GM21529 (cell line): Measurements from ENCODE around the gene HSPB8.
"Not testable (repeated sequence)": the region's sequence is repeated elsewhere in the genome, so short reads cannot be mapped to it uniquely, and the experiment has no call there.

Source experiments
- ATAC-seq: cut with Tn5 transposase; IDR thresholded peaks from one replicate; pipeline ENCODE4 v1.9.1; 2021; ENCODE audit not compliant: unreplicated experiment

Gene HSPB8

DNA sequence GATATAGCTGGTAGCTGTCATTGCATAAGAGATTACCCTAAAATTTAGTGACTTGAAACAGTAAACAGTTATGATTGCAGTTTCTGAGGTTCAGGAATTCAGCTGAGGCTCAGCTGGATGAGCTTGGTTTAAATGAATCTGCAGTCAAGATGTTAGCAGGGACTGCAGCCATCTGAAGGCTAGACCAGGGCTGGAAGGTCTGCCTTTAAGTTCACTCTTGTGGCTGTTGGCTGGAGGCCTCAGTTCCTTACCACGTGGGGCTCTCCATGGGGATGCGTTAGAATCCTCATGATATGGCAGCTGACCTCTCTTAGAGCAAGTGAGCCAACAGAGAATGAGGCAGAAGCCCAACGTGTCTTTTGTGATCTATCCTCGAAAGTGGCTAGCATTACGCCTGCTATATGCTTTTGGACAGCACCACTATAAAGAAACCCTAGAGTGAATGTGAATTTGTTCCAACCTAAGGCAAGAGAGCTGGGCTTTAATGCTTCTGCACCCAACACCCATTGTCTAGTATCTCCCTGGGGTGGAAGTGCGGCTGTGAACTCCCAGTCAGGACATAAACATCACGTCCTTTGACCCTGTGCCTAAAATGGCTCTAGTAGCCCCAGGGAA, 26.0 kb downstream of the HSPB8 start:
- no peak for ATAC-seq

DNA sequence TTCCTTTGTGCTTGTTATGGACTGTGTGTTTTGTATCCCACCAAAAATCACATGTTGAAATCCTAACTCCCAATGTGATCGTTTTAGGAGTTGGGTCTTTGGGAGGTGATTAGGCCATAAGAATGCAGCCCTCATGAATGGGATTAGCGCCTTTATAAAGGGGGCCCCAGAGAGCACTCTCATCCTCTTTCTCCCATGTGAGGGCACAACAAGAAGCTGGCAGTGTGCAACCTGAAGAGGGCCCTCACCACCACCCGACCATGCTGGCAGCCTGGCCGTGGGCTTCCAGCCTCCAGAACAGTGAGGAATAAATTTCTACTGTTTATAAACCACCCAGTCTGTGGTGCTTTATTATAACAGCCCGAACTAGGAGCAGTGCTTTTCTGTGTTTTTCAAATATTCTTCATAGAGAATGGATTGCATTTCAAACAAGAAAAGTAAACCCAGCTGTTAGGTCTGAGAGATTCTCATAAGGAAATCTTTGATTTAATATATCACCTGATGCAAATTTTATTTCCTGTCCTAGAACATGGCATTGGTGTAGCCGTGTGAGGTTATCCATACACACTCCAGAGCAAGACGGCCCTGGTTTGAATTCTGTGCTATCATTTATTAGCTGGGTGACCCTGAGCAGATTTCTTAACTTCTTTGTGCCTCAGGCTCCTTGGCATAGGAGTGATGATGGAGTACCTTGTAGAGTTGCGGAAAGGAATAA, 27.8 kb downstream of the HSPB8 start:
- no peak for ATAC-seq

DNA sequence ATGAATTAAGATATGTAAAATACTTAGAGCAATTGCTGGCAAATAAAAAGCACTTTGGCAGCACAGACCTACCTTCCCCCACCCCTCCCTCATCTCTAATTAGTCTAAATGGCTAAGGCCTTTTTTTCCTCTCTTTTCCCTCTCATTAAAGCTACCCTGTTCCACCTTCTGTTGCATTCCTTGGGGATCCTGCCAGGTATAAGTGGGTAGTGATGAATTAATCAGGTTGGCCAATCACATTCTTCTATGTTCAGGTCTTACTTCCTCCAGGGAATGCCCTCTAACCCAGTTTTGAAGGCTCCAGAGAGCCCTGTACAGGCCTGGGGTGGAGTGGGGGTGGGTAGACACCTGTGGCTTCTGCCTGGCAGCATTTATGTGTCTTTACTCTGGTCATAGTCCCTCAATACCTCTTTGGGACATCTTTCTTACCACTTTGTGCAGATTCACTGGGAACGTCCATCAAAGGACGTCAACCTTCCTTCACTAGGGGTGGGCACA, 28.4 kb downstream of the HSPB8 start:
- ATAC-seq: no peak

DNA sequence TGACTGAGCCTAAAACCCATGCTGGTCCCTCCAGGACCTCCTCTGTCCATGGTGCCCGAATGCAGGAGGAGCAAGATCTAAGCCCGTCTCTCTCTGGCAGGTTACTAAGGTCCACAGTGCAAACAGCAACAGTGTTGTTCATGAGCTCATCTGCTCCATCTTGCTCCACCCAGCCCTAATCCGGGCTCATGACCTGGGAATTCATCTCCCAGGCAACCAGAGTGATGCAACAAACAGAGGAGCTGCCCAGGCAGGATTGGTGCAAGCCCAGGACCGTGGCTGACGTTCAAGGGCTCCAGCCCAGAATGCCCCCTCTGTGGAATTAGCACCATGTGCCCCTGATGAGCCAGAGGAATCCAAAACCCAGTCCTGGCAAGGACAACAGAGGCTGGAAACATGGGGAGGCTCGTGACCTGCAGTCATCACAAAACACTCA, 29.9 kb downstream of the HSPB8 start:
- no peak for ATAC-seq

DNA sequence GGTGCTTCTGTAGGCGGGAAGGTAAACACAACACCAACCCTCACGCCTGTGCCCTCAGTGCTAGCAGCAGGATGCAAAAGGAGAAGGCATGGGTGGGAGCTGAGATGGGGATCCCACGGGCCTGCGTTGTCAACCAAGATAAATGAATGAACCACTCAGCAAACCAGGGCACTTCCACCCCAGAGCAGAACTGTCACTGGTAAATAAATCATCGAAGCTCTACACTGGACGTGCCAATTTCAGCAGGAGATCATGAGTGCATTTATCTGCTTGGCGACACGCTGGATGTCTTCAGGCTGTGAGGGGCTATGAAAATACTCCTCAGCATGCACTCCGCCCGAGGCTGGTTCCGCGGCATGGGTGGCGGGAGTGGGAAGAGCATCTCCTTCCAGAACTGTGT, 33.2 kb downstream of the HSPB8 start:
- no peak for ATAC-seq

DNA sequence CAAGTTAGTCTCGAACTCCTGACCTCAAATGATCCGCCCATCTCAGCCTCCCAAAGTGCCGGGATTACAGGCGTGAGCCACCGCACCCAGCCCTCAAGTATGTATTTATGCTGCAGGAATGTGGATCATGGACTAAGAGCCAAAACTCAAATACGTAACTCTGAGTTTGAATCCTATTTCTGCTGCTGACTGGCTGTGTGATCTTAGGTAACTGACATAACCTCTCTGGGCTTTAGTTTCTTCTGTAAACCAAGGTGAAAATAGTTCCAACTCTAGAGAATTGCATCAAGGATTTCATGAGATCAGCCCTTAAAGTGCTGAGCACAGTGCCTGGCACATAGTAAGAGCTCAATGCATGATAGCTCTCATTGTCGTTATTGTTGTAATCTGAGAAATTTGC, 37.4 kb downstream of the HSPB8 start:
- no peak for ATAC-seq

DNA sequence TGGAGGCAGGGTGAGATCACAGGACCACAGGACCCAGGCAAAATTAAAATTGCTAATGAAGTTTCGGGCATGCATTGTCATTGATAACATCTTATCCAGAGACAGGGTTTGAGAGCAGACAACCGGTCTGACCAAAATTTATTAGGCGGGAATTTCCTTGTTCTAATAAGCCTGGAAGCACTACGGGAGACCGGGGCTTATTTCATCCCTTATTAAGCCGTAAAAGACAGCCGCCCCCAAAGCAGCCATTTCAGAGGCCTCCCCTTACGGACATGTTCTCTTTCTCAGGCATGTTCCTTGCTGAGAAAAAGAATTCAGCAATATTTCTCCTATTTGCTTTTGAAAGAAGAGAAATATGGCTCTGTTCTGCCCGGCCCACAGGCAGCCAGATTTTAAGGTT, 40.1 kb downstream of the HSPB8 start:
- ATAC-seq: not testable (repeated sequence)

DNA sequence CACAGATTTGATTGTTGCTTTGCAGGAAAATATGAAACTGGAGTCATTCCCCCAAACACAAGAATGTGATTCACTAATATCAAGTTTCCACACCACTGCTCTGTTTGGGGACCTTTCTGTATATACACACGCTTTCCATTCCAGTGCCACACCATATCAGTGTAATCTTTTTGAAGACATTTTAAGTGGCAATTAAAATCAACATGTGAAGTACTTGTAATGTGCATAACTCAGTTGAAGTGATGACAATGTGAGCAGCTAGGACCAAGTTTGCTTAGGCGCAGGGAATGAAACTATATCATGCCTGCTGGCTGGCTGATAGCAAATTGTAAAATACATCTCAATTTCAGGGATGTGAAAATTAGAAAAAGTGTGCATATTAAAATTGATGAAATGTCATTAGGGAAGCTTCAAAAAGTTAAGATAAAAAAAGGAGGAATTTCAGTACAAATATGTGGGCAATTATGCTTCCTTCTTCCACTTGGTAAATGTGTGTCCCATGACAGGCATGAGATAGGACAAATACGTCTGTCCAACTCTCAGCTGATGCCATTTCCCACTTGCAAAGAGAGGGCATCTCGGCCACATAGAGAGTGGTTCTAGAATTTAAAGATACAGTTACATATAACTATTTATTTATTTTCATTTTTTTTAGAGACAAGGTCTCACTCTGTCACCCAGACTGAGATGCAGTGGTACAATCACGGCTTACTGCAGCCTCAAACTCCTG, 43.7 kb downstream of the HSPB8 start:
- ATAC-seq: no peak

DNA sequence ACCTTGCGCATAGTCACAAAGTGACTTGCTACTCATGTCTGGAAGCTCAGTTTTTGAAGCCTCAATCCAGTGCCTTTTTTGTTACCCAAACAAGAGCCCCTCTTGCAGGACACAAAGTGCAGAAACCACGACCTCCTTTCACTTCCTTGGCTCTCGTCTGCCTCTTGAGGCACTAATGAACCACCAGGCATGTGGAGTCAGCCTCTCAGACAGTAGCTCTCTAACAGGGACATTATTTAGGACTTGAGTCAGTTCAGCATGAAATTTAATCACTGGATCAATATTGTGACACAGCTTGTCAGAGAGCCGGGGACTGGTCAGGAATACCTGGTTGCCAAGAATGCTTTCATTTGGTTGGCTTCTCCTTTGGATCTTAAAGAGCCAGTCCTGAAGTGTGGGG, 46.7 kb downstream of the HSPB8 start:
- no peak for ATAC-seq

DNA sequence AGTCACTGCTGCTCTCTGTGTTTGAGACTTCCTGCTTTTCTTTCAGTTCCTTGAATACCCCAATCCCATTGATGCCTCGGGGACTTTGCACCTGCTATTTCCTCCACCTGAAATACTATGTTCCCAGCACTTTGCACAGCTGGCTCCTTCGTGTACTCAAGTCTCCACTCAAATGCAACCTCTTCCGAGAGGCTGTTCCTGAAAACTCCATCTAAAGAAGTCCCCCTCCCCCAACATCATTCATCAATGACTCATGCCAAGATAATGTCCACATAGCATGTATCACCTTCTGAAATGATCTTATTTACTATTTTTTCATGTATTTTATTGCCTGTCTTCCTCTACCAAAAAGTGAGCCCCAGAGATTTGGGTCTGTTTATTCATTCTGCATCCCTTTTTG, 48.6 kb downstream of the HSPB8 start:
- no peak for ATAC-seq

DNA sequence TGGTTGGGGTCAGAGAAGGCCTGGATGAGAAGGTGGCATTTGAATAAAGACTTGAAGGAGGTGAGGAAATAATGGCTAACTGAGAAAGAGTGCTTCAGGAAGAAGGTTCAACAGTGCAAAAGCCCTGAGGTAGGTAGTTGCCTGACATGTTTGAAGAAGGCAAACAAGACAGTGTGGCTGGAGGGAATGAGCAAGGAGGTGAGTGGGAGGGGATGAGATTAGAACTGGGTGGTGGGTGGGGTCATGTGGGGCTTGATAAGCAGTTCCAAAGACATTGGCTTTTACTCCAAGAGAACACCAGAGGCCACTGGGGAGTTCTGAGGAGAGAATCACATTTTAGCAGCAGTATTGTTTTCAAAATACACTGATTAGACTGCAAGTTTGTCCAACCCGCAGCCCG, 50.5 kb downstream of the HSPB8 start:
- no peak for ATAC-seq

DNA sequence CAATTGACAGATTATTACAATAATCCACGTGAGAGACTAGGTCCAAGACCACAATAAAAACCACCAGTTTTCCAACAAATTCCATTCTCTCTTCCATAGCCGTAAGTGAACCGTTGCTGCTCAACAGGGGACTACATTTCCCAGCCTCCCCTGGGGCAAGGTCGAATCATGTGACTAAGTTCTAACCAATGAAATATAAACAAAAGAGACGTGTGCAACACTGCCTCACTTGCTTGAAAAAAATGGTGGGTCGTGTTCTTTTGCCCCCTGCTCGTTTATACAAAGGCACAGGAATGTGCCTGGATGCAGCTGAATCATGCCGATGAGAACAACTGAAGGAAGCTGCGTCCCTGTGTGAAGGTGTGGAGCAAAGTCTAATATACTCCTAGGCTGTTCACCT, 51.1 kb downstream of the HSPB8 start:
- no peak for ATAC-seq

DNA sequence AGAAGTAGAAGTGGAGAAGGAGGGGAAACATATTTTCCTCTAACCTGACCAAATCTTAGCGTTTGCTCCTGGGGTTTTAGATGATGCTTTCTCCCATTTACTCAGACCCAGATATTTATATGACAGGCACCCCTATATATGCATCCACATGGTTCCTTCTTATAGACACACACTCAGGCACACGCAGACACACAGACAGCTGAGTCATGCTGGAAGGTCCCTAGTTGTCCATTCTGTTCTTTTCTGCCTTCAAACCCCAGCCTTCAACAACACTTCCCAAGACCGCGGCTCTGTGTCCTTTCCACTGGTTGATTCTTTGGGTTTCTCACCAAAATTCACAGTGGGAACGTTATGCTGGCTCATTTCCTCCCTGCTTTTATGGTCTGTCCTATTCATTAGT, 52.1 kb downstream of the HSPB8 start:
- no peak for ATAC-seq

DNA sequence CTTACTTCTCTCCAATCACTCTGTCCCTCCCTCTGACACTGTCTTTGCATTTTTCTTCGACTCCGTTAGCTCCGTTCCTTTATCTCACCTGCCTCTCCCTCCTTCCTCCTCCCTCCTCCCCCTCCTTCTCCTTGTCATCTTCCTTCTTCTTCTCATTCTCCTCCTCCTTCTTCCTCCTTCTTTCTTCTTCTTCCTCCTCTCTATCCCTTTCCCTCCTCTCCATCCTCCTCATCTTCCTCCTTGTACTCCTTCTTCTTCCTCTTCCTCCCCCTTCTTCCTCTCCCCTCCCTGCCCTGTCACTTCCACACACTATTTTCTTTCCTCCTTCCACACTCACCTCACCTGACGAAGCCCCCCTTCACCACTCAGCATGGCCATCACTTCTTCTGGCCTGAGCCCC, 53.0 kb downstream of the HSPB8 start:
- no peak for ATAC-seq

DNA sequence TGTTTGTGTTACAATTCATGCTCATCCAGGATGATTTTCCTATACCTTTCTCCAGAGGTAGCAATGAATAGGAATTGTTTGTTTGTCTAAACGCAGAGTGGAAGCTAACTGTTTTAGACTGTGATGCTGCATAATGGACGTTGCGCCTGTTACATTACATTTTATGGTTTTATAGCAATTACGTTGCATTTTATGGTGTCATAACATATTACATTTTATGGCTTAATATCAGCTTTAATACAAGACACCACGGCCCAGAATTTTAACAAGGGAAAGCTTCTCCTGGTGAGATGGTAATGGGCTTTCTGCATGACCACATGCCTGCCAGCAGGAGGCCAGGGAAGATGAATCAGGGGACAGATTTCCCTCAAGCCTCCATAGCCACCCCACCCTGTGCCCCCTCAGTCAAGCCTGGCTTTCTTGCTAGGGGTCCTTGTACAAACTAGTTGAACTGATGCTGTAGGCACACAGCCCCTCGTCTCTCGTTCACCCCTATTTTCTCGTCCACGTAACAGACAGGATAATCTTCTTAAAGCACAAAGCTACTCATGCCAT, 56.5 kb downstream of the HSPB8 start:
- ATAC-seq: no peak

DNA sequence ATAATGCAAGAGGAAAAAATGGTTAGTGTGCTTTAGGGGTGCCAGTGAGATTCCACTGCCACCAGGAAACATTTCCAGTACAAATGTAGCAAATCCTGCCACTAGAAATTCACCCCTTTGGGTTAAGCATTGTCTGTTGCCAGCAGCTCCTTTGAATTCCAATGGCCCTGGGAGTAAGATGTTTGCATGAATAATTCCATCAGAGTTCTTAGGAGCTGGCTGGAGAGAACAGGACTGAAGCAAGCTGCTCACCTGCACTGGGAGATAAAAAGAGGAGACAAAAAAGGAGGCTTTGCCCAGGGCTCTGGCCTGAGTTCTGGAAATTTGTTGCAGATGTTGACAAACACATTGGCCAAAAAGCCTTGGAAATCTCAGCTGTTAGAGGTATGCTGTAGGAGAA, 57.6 kb downstream of the HSPB8 start:
- no peak for ATAC-seq

DNA sequence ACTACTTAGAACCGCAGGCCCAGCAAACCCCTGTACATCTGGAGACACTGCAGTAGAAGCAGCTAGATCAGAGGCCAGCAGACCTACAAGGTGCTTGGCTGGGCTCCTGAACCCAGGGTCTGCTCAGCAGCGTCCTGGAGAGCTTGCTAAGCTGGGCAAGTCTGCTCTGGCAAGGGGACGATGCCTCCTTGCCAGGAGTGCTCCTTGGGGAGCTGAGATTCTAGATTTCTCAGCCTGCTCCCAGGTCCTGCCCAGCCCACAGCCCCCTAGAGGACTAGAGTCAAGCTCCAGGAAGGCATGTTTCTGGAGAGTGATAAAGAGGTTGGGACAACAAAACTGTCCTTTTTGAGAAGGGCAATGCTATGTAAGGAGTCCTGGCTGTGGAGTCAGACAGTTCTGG, 60.3 kb downstream of the HSPB8 start:
- no peak for ATAC-seq

DNA sequence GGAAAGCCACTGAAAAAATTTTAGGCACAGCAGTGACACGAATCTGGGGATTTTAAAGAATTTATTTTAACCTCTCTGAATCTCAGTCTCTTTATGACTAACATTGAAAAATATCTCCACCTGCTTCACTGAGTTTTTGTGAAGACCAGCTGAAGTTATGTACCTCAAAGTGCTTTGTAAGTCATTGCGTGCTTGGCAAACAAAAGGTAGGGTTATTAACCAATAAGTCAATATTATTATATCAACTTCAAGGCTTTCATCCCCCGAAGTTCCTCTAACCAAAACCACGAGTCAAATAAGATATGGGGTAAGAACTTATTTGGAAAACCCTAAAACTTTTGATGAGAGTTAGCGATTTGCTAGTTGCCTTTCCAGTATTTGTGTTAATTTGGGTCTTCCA, 62.3 kb downstream of the HSPB8 start:
- no peak for ATAC-seq

DNA sequence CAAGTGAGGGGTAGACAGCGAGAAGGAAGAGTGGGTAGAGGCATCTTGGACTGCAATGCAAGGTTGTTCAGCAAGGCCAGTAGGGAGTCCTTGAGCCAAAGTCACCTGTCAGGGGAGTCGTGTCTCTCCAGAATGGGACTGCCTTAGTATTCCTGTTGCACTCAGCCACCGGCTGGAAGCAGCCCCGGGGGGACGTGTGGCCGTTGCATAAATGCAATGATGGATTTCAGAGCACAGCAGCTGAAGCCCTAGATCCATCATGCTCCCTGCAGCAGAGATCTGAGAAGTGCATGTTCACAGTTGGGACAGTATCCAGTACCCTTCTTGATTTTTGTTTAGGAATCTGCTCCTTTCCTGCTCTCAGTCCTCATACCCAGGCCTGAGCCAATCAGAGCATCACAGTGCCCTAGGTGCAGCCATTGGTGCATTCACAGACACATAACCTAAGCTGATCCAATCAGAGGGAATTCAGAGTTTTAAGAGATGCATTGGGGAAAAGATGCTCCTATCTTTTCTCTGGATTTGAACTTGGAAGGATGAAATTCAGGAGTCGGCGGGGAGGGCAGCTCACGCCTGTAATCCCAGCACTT, 62.9 kb downstream of the HSPB8 start:
- ATAC-seq: no peak
